ENCODE data around the gene ZNF396.

GRCh38 chr18:35371412-35372195 is 5.5 kb downstream of the ZNF396 start:
- TF ChIP-seq CTCF (IDR thresholded peaks at IDR 0.05): no peak
- TF ChIP-seq POLR2A (IDR thresholded peaks at IDR 0.05): no peak
